Vagina (tissue), 2 donors: ENCODE measurements around the gene VSIG10. TPM values are rescaled to one million over a fixed set of nuclear protein-coding genes. Genes with fewer than 3 reads are reported as not detected.
"Not testable (repeated sequence)": the region's sequence is repeated elsewhere in the genome, so short reads cannot be mapped to it uniquely, and the experiment has no call there.

ENCODE experiments used
- DNase-seq, 2 donors: peaks; one replicate each; pipeline ENCODE4 v3.0.0-alpha.2; 2017; ENCODE audit errors: extremely low spot score in 2 of 2
- H3K27ac ChIP-seq: fragments of 200-600 bp; sonication (generic); one replicate; pipeline ENCODE4 v1.5.1; 2019
- H3K27me3 ChIP-seq: fragments of 200-600 bp; sonication (generic); one replicate; pipeline ENCODE4 v1.5.1; 2019
- H3K36me3 ChIP-seq, 2 donors: fragments of 200-600 bp; sonication (generic); one replicate each; pipeline ENCODE4 v1.5.1; 2017 to 2019
- H3K4me1 ChIP-seq: fragments of 200-600 bp; sonication (generic); one replicate; pipeline ENCODE4 v1.5.1; 2019
- H3K4me3 ChIP-seq, 2 donors: fragments of 200-600 bp; sonication (generic); 1 replicate in 1 of 2; 2 replicates in 1 of 2; pipeline ENCODE4 v1.5.1; 2016 to 2019
- H3K9me3 ChIP-seq: fragments of 200-600 bp; sonication (generic); one replicate; pipeline ENCODE4 v1.5.1; 2019
- POLR2A ChIP-seq, 2 donors: fragments of 450-650 bp; IDR thresholded peaks; one replicate each; pipeline ENCODE4 v1.6.1; 2017; ENCODE audit warnings: antibody characterized with exemption in 2 of 2, mild to moderate bottlenecking in 2 of 2, moderate library complexity in 2 of 2
- POLR2AphosphoS5 ChIP-seq, 2 donors: sonication (generic); formaldehyde crosslinking; IDR thresholded peaks; one replicate each; pipeline ENCODE4 v1.9.0; 2017; ENCODE audit warnings: antibody characterized with exemption in 2 of 2, mild to moderate bottlenecking in 2 of 2, low read depth in 1 of 2; ENCODE audit not compliant: insufficient read depth in 1 of 2
- intact Hi-C: fragments of 100-400 bp; cut with DNase I; formaldehyde crosslinking; loops from one replicate; pipeline ENCODE4 v1.15.1; 2023
- total RNA-seq: library from RNA; depleted of rRNA; stranded (reverse); fragments of >200 nt; gene quantifications from one replicate; pipeline ENCODE4 v1.2.3, GENCODE V29; 2016
- TF ChIP-seq, protein P1 (sequence below), 3 experiments: fragments of 450-650 bp in 2 of 3; fragments of 200-600 bp in 1 of 3; sonication (generic) in 1 of 3; IDR thresholded peaks; one replicate each; pipeline ENCODE4 v1.5.1; 2017 to 2019; ENCODE audit warnings: antibody characterized with exemption in 3 of 3, mild to moderate bottlenecking in 2 of 3, moderate library complexity in 2 of 3

Gene VSIG10
- total RNA-seq, 1 donor from 2014 or later: 31.2 TPM

GRCh38 chr12:118136559-118137003 lies 32.8 kb upstream of the VSIG10 start:
- peak overlapping the region; percentile 87 for H3K27ac ChIP-seq
- H3K9me3 ChIP-seq: no peaks in the 10 kb centered on the region
- no peak for TF ChIP-seq POLR2A (IDR thresholded peaks at IDR 0.05)
- TF ChIP-seq POLR2AphosphoS5 (IDR thresholded peaks at IDR 0.05; ENCODE audit: insufficient read depth in 1 of 2, low read depth in 1 of 2): no peak
- TF ChIP-seq, protein P1, sequence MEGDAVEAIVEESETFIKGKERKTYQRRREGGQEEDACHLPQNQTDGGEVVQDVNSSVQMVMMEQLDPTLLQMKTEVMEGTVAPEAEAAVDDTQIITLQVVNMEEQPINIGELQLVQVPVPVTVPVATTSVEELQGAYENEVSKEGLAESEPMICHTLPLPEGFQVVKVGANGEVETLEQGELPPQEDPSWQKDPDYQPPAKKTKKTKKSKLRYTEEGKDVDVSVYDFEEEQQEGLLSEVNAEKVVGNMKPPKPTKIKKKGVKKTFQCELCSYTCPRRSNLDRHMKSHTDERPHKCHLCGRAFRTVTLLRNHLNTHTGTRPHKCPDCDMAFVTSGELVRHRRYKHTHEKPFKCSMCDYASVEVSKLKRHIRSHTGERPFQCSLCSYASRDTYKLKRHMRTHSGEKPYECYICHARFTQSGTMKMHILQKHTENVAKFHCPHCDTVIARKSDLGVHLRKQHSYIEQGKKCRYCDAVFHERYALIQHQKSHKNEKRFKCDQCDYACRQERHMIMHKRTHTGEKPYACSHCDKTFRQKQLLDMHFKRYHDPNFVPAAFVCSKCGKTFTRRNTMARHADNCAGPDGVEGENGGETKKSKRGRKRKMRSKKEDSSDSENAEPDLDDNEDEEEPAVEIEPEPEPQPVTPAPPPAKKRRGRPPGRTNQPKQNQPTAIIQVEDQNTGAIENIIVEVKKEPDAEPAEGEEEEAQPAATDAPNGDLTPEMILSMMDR (IDR thresholded peaks at IDR 0.05): no peak
- H3K4me3 ChIP-seq: peak overlapping the region; percentile 77 to 85
- H3K27me3 ChIP-seq: no peaks in the 10 kb centered on the region
- no peak for DNase-seq
- intact Hi-C loops: loop anchor here (5.0 kb wide), 1 partner anchor 241 kb away; the partner anchor contains the start of gene SUDS3
- peaks cover 44% of the 10 kb centered on the region for H3K4me1 ChIP-seq
- peaks cover 0 to 33% of the 10 kb centered on the region in 2 donors for H3K36me3 ChIP-seq

- H3K36me3 ChIP-seq: peaks cover 0 to 27% of the 10 kb centered on the region in 2 donors
- peaks cover 46% of the 10 kb centered on the region for H3K4me1 ChIP-seq
- intact Hi-C loops: loop anchor here (5.0 kb wide), 1 partner anchor 241 kb away; the partner anchor contains the start of gene SUDS3
- TF ChIP-seq POLR2AphosphoS5 (IDR thresholded peaks at IDR 0.05; ENCODE audit: insufficient read depth in 1 of 2, low read depth in 1 of 2) (peak; percentile 85 to 95), POLR2A (IDR thresholded peaks at IDR 0.05) (peak in 1 of 2 donors; percentile 87)
- TF ChIP-seq, protein P1 (IDR thresholded peaks at IDR 0.05): peak in 1 of 3 experiments; percentile 7
- no peaks in the 10 kb centered on the region for H3K9me3 ChIP-seq
- no peaks in the 10 kb centered on the region for H3K27me3 ChIP-seq
- H3K27ac ChIP-seq: peak within 1 kb of the TSS; percentile 87
- H3K4me3 ChIP-seq: peak within 1 kb of the TSS; percentile 77 to 85
- DNase-seq: peak in 1 of 2 donors; percentile 93
Measured at GRCh38 chr12:118135788-118136558, 32.2 kb upstream of the VSIG10 start, which contains the start of gene PEBP1. Gene PEBP1, plus strand, starts transcription at chr12:118136124. Its CDS starts 86 bp downstream, at chr12:118136210.

- H3K9me3 ChIP-seq, H3K27ac ChIP-seq, intact Hi-C loops, H3K4me3 ChIP-seq, H3K36me3 ChIP-seq, H3K4me1 ChIP-seq, H3K27me3 ChIP-seq, DNase-seq: not testable (repeated sequence)
Measured at GRCh38 chr12:118129436-118129835, 25.6 kb upstream of the VSIG10 start.

DNA sequence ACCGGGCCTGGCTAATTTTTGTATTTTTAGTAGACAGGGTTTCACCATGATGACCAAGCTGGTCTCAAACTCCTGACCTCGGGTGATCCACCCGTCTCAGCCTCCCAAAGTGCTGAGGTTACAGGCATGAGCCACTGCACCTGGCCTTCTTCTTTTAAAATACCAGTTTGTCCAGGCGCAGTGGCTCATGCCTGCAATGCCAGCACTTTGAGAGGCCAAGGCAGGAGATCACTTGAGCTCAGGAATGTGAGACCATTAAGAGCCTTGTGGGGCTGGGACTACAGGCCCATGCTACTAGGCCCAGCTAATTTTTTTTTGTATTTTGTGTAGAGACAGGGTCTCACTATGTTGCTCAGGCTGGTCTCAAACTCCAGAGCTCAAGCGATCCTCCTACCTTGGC lies 24.1 kb upstream of the VSIG10 start:
- H3K36me3 ChIP-seq: no peaks in the 10 kb centered on the region
- H3K4me1 ChIP-seq: peaks cover 7% of the 10 kb centered on the region
- DNase-seq: no peak
- no peak overlapping the region for H3K4me3 ChIP-seq
- no peaks in the 10 kb centered on the region for H3K9me3 ChIP-seq
- H3K27ac ChIP-seq: no peak overlapping the region
- TF ChIP-seq, protein P1 (IDR thresholded peaks at IDR 0.05): no peak
- TF ChIP-seq POLR2AphosphoS5 (IDR thresholded peaks at IDR 0.05; ENCODE audit: insufficient read depth in 1 of 2, low read depth in 1 of 2) (no peak), POLR2A (IDR thresholded peaks at IDR 0.05) (no peak)
- no peaks in the 10 kb centered on the region for H3K27me3 ChIP-seq
- intact Hi-C loops: no loop called here

GRCh38 chr12:118126119-118126757 lies 22.4 kb upstream of the VSIG10 start:
- H3K27me3 ChIP-seq: no peaks in the 10 kb centered on the region
- H3K4me1 ChIP-seq: no peaks in the 10 kb centered on the region
- H3K27ac ChIP-seq: no peak overlapping the region
- no peak overlapping the region for H3K4me3 ChIP-seq
- intact Hi-C loops: no loop called here
- no peaks in the 10 kb centered on the region for H3K36me3 ChIP-seq
- TF ChIP-seq POLR2A (IDR thresholded peaks at IDR 0.05) (no peak), POLR2AphosphoS5 (IDR thresholded peaks at IDR 0.05; ENCODE audit: insufficient read depth in 1 of 2, low read depth in 1 of 2) (no peak)
- TF ChIP-seq, protein P1 (IDR thresholded peaks at IDR 0.05): no peak
- DNase-seq: no peak
- H3K9me3 ChIP-seq: no peaks in the 10 kb centered on the region
